Measurements from ENCODE around the gene RPS16. TPM values are rescaled to one million over a fixed set of nuclear protein-coding genes. Genes with fewer than 3 reads are reported as not detected.

RPS16 gene
- total and polyA plus RNA-seq, 2 of the 8 experiments (the other 6 are each of a cell fraction or from before 2014, with no cell fraction given) = 2,433 to 7,810 TPM

GRCh38 chr19:39428283-39429112 is 7.3 kb downstream of the RPS16 start (continued):
- no peak for TF ChIP-seq ATF3 (IDR thresholded peaks at IDR 0.05; ENCODE audit: insufficient read depth, low read depth, low read length)
- TF ChIP-seq MAFK (IDR thresholded peaks at IDR 0.05; ENCODE audit: low read depth, low read length) = no peak
- TF ChIP-seq USF2 (IDR thresholded peaks at IDR 0.05; ENCODE audit: low read length) = no peak
- no peak for TF ChIP-seq SIRT6 (IDR thresholded peaks at IDR 0.05; ENCODE audit: low read length)
- no peak for TF ChIP-seq RXRA (IDR thresholded peaks at IDR 0.05; ENCODE audit: insufficient read depth, low read depth, low read length)
- 0 out of 2 replicates have a peak, but pooled peaks have one; percentile 18 for TF ChIP-seq RFX5 (IDR thresholded peaks at IDR 0.05; ENCODE audit: borderline replicate concordance, low read depth, low read length)
- no peak for TF ChIP-seq GABPA (IDR thresholded peaks at IDR 0.05; ENCODE audit: borderline replicate concordance, insufficient read depth, low read length)
- TF ChIP-seq CHD1 (IDR thresholded peaks at IDR 0.05; ENCODE audit: low read depth, low read length) = no peak
- TF ChIP-seq YY1 (IDR thresholded peaks at IDR 0.05; ENCODE audit: low read depth, low read length) = 0 out of 2 replicates have a peak, but pooled peaks have one; percentile 29
- peak; percentile 69; the same call in 1 of the 2 replicates for TF ChIP-seq TBP (IDR thresholded peaks at IDR 0.05; ENCODE audit: low read depth, low read length)
- TF ChIP-seq HDAC2 (IDR thresholded peaks at IDR 0.05; ENCODE audit: borderline replicate concordance in 1 of 2, low read depth in 2 of 2, low read length in 2 of 2) = 0 out of 4 replicates have a peak, but pooled peaks of 1 of the 2 experiments have one; percentile 12
- peak; percentile 69 to 73; a peak in 2 of 4 replicates for TF ChIP-seq SIN3A (conservative IDR thresholded peaks at IDR 0.05 in 1 of 2, IDR thresholded peaks at IDR 0.05 in 1 of 2; ENCODE audit: low read depth in 1 of 2, low read length in 2 of 2)
- TF ChIP-seq EZH2 (IDR thresholded peaks at IDR 0.05; ENCODE audit: low read depth, low read length, severe bottlenecking) = no peak
- TF ChIP-seq GTF2F1 (IDR thresholded peaks at IDR 0.05; ENCODE audit: borderline replicate concordance, low read depth, low read length) = no peak
- TF ChIP-seq CTBP2 (IDR thresholded peaks at IDR 0.05; ENCODE audit: borderline replicate concordance, insufficient read depth, insufficient read length, low read length) = peak; percentile 83
- TF ChIP-seq SP2 (IDR thresholded peaks at IDR 0.05; ENCODE audit: low read length) = no peak
- TF ChIP-seq POLR2A (IDR thresholded peaks at IDR 0.05; ENCODE audit: control extremely low read depth in 1 of 2, low read depth in 2 of 2, low read length in 2 of 2) = peak; percentile 40 to 80; a peak in 2 of 3 replicates
- TF ChIP-seq ATF2 (IDR thresholded peaks at IDR 0.05; ENCODE audit: low read length) = no peak
- peak; percentile 99 for TF ChIP-seq TEAD4 (IDR thresholded peaks at IDR 0.05; ENCODE audit: low read depth, low read length)
- no peak for TF ChIP-seq SIX5 (IDR thresholded peaks at IDR 0.05; ENCODE audit: low read depth, low read length)

All from H1 (cell line).